HEK293T (cell line): ENCODE data around the gene GRPEL1.

ENCODE experiments used
- BHLHE40 ChIP-seq: fragments of 450-650 bp; IDR thresholded peaks from 2 replicates; pipeline ENCODE4 v1.6.1; 2016; ENCODE audit warnings: mild to moderate bottlenecking, moderate library complexity, borderline replicate concordance
- ELF4 ChIP-seq: fragments of 450-650 bp; IDR thresholded peaks from 2 replicates; pipeline ENCODE4 v1.6.1; 2017; ENCODE audit warnings: antibody characterized with exemption
- FOXK2 ChIP-seq: fragments of 450-650 bp; IDR thresholded peaks from 2 replicates; pipeline ENCODE4 v1.6.1; 2016; ENCODE audit warnings: mild to moderate bottlenecking
- SUZ12 ChIP-seq: fragments of 450-650 bp; IDR thresholded peaks from 2 replicates; pipeline ENCODE4 v1.6.1; 2016; ENCODE audit warnings: mild to moderate bottlenecking
- TF ChIP-seq, protein P1 (sequence below): fragments of 450-650 bp; IDR thresholded peaks from 2 replicates; pipeline ENCODE4 v1.6.1; 2016

DNA sequence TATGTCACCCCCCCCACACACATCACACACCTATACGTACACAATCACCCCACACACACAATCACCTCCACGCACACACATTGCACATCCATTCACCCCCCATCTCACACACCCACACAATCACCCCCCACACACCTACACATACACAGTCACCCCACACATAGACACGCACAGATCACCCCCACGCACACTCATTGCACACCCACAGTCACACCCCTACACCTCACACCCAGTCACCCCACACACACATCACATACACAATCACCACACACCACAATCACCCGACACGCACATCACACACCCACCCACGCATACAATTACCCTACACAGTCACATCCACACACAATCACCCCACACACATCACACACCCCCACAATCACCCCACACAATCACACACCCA lies 40.6 kb downstream of the GRPEL1 start:
- TF ChIP-seq FOXK2 (no peak), ELF4 (no peak), BHLHE40 (no peak), SUZ12 (no peak)
- TF ChIP-seq, protein P1, sequence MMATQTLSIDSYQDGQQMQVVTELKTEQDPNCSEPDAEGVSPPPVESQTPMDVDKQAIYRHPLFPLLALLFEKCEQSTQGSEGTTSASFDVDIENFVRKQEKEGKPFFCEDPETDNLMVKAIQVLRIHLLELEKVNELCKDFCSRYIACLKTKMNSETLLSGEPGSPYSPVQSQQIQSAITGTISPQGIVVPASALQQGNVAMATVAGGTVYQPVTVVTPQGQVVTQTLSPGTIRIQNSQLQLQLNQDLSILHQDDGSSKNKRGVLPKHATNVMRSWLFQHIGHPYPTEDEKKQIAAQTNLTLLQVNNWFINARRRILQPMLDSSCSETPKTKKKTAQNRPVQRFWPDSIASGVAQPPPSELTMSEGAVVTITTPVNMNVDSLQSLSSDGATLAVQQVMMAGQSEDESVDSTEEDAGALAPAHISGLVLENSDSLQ = no peak
